HG02981 (cell line): Measurements from ENCODE around the gene ZNF200.

Source experiments
- ATAC-seq: cut with Tn5 transposase; IDR thresholded peaks from one replicate; pipeline ENCODE4 v1.9.1; 2021; ENCODE audit warnings: mild to moderate bottlenecking, moderate library complexity; ENCODE audit not compliant: unreplicated experiment

ZNF200 gene

GRCh38 chr16:3179651-3180050, 55.3 kb downstream of the ZNF200 start:
- ATAC-seq, result no peak

GRCh38 chr16:3175157-3176093, 59.5 kb downstream of the ZNF200 start:
- no peak for ATAC-seq

DNA sequence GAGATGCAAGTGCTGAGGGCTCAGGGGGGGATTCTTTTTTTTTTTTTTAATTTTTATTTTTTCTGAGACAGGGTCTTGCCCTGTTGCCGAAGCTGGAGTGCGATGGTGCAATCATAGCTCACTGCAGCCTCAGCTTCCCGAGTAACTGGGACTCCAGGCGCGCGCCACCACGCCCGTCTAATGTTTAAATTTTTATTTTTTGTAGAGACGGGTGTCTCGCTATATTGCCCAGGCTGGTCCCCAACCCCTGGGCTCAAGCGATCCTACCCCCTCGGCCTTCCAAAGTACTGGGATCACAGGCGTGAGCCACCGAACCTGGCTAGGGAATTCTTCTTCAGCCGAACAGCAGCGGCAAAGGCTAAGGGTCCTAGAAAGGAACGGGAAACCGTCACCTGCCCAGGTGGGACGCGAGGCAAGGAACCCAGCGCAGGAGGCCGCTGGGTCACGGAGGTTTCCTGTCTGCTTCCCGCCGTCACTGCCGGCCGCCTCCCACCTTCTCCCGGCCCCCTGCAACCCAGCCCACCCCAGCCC, 60.3 kb downstream of the ZNF200 start:
- no peak for ATAC-seq

DNA sequence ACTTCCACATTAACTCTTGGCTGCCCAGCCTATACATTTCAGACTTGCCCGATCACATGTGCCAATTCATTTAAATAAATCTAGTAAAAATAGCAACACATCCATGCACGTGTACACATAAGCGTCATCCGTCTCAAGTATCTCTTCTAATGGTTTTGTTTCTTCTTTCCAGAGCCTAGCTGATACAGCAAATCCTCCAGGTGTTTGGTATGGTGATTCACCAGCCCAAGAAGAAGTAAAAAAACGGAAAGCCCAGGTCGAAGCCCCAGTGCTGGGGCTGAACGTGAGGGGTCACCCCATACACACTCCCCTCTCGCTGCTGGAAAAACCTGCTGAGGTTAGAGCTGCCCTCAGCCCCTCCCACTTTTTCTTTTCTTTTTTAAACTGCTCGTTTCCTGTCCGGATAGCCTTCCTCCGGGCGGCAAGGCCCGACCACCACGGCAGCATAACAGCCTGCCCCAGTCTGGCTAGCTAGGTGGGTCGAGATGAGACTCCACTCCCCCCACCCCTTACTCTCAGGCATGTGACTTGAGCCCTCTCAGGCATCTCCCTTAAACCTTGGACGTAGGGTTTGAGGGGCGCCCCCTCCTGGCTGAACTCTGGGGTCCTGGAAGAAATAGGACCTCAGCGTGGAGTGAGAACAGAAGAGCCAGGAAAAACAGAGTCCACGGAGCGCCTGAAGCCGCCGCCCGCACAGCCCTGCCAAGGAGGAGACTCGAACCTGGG, 60.9 kb downstream of the ZNF200 start:
- no peak for ATAC-seq
